Neuronal stem cell (in vitro differentiated cells): ENCODE measurements around the gene TMPO. TPM values are rescaled to one million over a fixed set of nuclear protein-coding genes. Genes with fewer than 3 reads are reported as not detected.

ENCODE experiments used
- DNase-seq: peaks from one replicate; pipeline ENCODE4 v3.0.0-alpha.2; 2013; ENCODE audit warnings: low spot score
- H2AFZ ChIP-seq: one replicate; pipeline ENCODE4 v1.6.1; 2013; ENCODE audit warnings: mild to moderate bottlenecking, low read length, inconsistent platforms
- H2AK5ac ChIP-seq: 2 replicates; pipeline ENCODE4 v1.6.1; 2013; ENCODE audit warnings: low read depth, mild to moderate bottlenecking, inconsistent platforms, low read length, moderate library complexity, mixed read lengths
- H2BK120ac ChIP-seq: 2 replicates; pipeline ENCODE4 v1.6.1; 2013; ENCODE audit warnings: low read depth, mild to moderate bottlenecking, inconsistent platforms, low read length, moderate library complexity, mixed read lengths
- H2BK12ac ChIP-seq: one replicate; pipeline ENCODE4 v1.6.1; 2013; ENCODE audit warnings: low read length, inconsistent platforms
- H2BK15ac ChIP-seq: 2 replicates; pipeline ENCODE4 v1.6.1; 2013; ENCODE audit warnings: mild to moderate bottlenecking, low read length, inconsistent platforms, mixed read lengths
- H2BK5ac ChIP-seq: one replicate; pipeline ENCODE4 v1.6.1; 2013; ENCODE audit warnings: inconsistent platforms, mild to moderate bottlenecking, low read length, moderate library complexity
- H3K14ac ChIP-seq: one replicate; pipeline ENCODE4 v1.6.1; 2013; ENCODE audit warnings: low read length, inconsistent platforms
- H3K18ac ChIP-seq: 2 replicates; pipeline ENCODE4 v1.6.1; 2013; ENCODE audit warnings: low read length, inconsistent platforms
- H3K23ac ChIP-seq: 2 replicates; pipeline ENCODE4 v1.6.1; 2013; ENCODE audit warnings: low read depth, mild to moderate bottlenecking, mixed read lengths, low read length, inconsistent platforms; ENCODE audit not compliant: poor library complexity
- H3K27ac ChIP-seq: replicated peaks from 3 replicates; pipeline ENCODE4 v1.5.1; 2013; ENCODE audit warnings: low read length, inconsistent platforms
- H3K27me3 ChIP-seq, 3 experiments: 2 replicates each; pipeline ENCODE4 v1.6.1; 2013; ENCODE audit warnings: low read length in 3 of 3, mild to moderate bottlenecking in 2 of 3, inconsistent platforms in 1 of 3, low read depth in 1 of 3, mixed read lengths in 1 of 3, moderate library complexity in 1 of 3; ENCODE audit not compliant: control insufficient read depth in 3 of 3, insufficient read depth in 3 of 3
- H3K36me3 ChIP-seq, 2 donors: replicated peaks in 1 of 2; 2 replicates each; pipeline ENCODE4 v1.6.1; 2013; ENCODE audit warnings: low read length in 2 of 2; ENCODE audit not compliant: control insufficient read depth in 2 of 2, insufficient read depth in 2 of 2
- H3K4ac ChIP-seq: 2 replicates; pipeline ENCODE4 v1.6.1; 2013; ENCODE audit warnings: inconsistent platforms, mild to moderate bottlenecking, low read length, moderate library complexity
- H3K4me1 ChIP-seq, 2 donors: 1 replicate in 1 of 2; 2 replicates in 1 of 2; pipeline ENCODE4 v1.6.1; 2013; ENCODE audit warnings: low read length in 2 of 2, low read depth in 1 of 2; ENCODE audit not compliant: control insufficient read depth in 2 of 2, insufficient read depth in 1 of 2
- H3K4me2 ChIP-seq: one replicate; pipeline ENCODE4 v1.6.1; 2013; ENCODE audit warnings: mild to moderate bottlenecking, low read length, inconsistent platforms; ENCODE audit not compliant: insufficient read depth, poor library complexity, severe bottlenecking
- H3K4me3 ChIP-seq, 2 donors: 2 replicates each; pipeline ENCODE4 v1.5.1; 2013; ENCODE audit warnings: low read length in 2 of 2, mild to moderate bottlenecking in 2 of 2, inconsistent platforms in 1 of 2, moderate library complexity in 1 of 2
- H3K79me1 ChIP-seq: one replicate; pipeline ENCODE4 v1.6.1; 2013; ENCODE audit warnings: low read depth, mild to moderate bottlenecking, inconsistent platforms, low read length, moderate library complexity
- H3K9ac ChIP-seq: one replicate; pipeline ENCODE4 v1.6.1; 2013; ENCODE audit warnings: mild to moderate bottlenecking, low read depth, low read length, inconsistent platforms; ENCODE audit not compliant: poor library complexity
- H3K9me3 ChIP-seq, 2 donors: replicated peaks in 1 of 2; 2 replicates each; pipeline versions ENCODE3 to v1.6.1; 2013; ENCODE audit warnings: low read length in 2 of 2, mild to moderate bottlenecking in 2 of 2, inconsistent platforms in 1 of 2, low read depth in 1 of 2, mixed read lengths in 1 of 2, moderate library complexity in 1 of 2; ENCODE audit not compliant: control insufficient read depth in 2 of 2, insufficient read depth in 1 of 2
- H4K8ac ChIP-seq: one replicate; pipeline ENCODE4 v1.6.1; 2013; ENCODE audit warnings: low read depth, mild to moderate bottlenecking, inconsistent platforms, low read length, moderate library complexity
- H4K91ac ChIP-seq: one replicate; pipeline ENCODE4 v1.6.1; 2013; ENCODE audit warnings: low read length, low read depth, mild to moderate bottlenecking, inconsistent platforms; ENCODE audit not compliant: poor library complexity
- WGBS, 2 donors: extraction: QIAGEN DNeasy Blood & Tissue Kit; methylation state at CpG; one replicate each; pipeline ENCODE4 v1.1.7; 2013; ENCODE audit warnings: missing lambda C conversion rate in 2 of 2, mixed read lengths in 1 of 2; ENCODE audit not compliant: insufficient read length in 2 of 2, insufficient replicate concordance in 1 of 2; ENCODE audit errors: extremely low coverage in 2 of 2; 5-methylcytosine and 5-hydroxymethylcytosine counted together
- polyA plus RNA-seq, 2 experiments: library from polyadenylated mRNA; stranded (reverse); fragments of 200-250 nt; gene quantifications; one replicate each; pipeline ENCODE4 v1.2.3, GENCODE V29; 2013

The TMPO gene, protein sequence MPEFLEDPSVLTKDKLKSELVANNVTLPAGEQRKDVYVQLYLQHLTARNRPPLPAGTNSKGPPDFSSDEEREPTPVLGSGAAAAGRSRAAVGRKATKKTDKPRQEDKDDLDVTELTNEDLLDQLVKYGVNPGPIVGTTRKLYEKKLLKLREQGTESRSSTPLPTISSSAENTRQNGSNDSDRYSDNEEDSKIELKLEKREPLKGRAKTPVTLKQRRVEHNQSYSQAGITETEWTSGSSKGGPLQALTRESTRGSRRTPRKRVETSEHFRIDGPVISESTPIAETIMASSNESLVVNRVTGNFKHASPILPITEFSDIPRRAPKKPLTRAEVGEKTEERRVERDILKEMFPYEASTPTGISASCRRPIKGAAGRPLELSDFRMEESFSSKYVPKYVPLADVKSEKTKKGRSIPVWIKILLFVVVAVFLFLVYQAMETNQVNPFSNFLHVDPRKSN
- 151 TPM for polyA plus RNA-seq (2013, experiment 1 of 2)
- 158 TPM for polyA plus RNA-seq (2013, experiment 2 of 2)

DNA sequence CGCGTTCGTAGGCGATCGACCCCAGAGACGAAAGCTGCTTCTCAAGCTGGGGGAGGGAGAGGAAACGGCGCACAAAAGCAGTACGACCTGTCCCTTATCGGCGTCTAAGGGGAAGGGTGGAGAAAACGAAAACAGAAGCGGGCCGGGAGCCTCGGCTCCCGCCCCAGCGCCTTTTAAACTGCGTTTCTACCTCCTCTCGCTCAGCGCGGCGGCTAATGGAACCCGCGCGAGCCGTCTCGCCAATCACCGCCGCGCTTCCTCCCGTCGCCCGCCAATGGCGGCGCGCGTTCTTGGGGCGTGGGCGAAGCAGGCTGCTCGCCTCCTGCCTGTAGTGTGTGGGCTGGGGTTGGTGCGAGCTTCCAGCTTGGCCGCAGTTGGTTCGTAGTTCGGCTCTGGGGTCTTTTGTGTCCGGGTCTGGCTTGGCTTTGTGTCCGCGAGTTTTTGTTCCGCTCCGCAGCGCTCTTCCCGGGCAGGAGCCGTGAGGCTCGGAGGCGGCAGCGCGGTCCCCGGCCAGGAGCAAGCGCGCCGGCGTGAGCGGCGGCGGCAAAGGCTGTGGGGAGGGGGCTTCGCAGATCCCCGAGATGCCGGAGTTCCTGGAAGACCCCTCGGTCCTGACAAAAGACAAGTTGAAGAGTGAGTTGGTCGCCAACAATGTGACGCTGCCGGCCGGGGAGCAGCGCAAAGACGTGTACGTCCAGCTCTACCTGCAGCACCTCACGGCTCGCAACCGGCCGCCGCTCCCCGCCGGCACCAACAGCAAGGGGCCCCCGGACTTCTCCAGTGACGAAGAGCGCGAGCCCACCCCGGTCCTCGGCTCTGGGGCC lies at the start of gene TMPO:
Gene TMPO (plus strand): TSS at position 304 of the 824 bp plus-strand sequence. CDS start 278 bp downstream, at position 582.
- H2BK120ac ChIP-seq, result peak within 1 kb of the TSS; percentile 99
- no peaks in the 10 kb centered on the region for H3K27me3 ChIP-seq
- H3K27ac ChIP-seq, result peak within 1 kb of the TSS; percentile 100
- H3K4me3 ChIP-seq, result peak within 1 kb of the TSS; percentile 99
- H3K23ac ChIP-seq, result peak within 1 kb of the TSS; percentile 99
- no peaks in the 10 kb centered on the region for H3K79me1 ChIP-seq
- H4K8ac ChIP-seq, result peak within 1 kb of the TSS; percentile 43
- peak within 1 kb of the TSS; percentile 98 for H2AK5ac ChIP-seq
- peak within 1 kb of the TSS; percentile 96 for H2BK15ac ChIP-seq
- peak within 1 kb of the TSS; percentile 99 for H2BK5ac ChIP-seq
- no CpG with 5 or more reads among the region's 88 CpGs for WGBS, 2 donors
- peaks cover 0 to 46% of the 10 kb centered on the region in 2 donors for H3K36me3 ChIP-seq
- peak within 1 kb of the TSS; percentile 96 for H4K91ac ChIP-seq
- H2BK12ac ChIP-seq, result peak within 1 kb of the TSS; percentile 41
- DNase-seq, result peak; percentile 94
- peaks cover 0 to 10% of the 10 kb centered on the region in 2 donors for H3K9me3 ChIP-seq
- peak within 1 kb of the TSS; percentile 100 for H3K18ac ChIP-seq
- H3K4ac ChIP-seq, result peak within 1 kb of the TSS; percentile 99
- H3K4me2 ChIP-seq, result peak within 1 kb of the TSS; percentile 64
- peak within 1 kb of the TSS; percentile 94 for H2AFZ ChIP-seq
- peak within 1 kb of the TSS; percentile 94 for H3K9ac ChIP-seq
- H3K14ac ChIP-seq, result peak within 1 kb of the TSS; percentile 100
- H3K4me1 ChIP-seq, result peaks cover 6 to 7% of the 10 kb centered on the region in 2 donors

DNA sequence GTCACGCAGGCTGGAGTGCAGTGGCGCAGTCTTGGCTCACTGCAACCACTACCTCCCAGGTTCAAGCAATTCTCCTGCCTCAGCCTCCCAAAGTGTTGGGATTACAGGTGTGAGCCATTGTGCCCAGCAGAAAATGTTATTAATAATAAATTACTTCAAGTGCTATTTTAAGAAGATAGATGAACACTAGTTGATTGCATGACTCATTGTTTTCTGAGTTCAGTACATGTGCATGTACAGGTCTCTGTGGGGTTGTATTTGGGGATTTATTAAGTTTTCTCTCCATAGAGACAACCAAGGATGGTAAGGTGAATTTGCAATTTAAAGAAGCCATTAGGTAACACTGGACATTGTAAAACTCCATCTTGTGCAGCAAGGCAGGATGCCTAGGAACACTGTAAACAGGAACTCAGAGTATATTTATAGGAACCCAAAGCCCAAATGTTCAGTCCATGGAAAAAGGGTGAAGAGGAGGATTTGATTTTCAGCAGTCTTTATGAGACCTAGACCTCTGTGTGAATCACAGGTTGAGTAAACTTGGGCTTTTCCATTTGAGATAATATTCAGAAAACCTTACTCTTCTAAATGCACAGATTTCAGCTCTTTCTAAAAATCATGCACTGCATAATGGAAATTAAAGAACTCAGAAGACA lies 49.3 kb upstream of the TMPO start:
- Histone ChIP-seq H3K27ac (no peak overlapping the region), H4K91ac (no peak overlapping the region), H3K4me3 (no peak overlapping the region), H3K23ac (no peak overlapping the region), H2BK15ac (no peak overlapping the region), H3K4me2 (no peak overlapping the region), H4K8ac (no peak overlapping the region), H3K79me1 (no peaks in the 10 kb centered on the region), H3K36me3 (no peaks in the 10 kb centered on the region), H3K27me3 (no peaks in the 10 kb centered on the region), H3K4me1 (no peaks in the 10 kb centered on the region), H2AFZ (no peak overlapping the region), H3K9ac (no peak overlapping the region), H2AK5ac (no peak overlapping the region), H3K9me3 (no peaks in the 10 kb centered on the region), H3K18ac (no peak overlapping the region), H3K14ac (no peak overlapping the region), H2BK5ac (no peak overlapping the region), H3K4ac (no peak overlapping the region), H2BK12ac (no peak overlapping the region), H2BK120ac (no peak overlapping the region)
- whole genome bisulfite sequencing, 2 donors, result no CpG with 5 or more reads among the region's 2 CpGs
- no peak for DNase-seq

GRCh38 chr12:98466640-98467400 lies 48.6 kb upstream of the TMPO start:
- Histone ChIP-seq H4K91ac (no peak overlapping the region), H2BK120ac (no peak overlapping the region), H3K23ac (no peak overlapping the region), H3K4me2 (no peak overlapping the region), H4K8ac (no peak overlapping the region), H3K4me3 (no peak overlapping the region), H3K27ac (no peak overlapping the region), H2AFZ (no peak overlapping the region), H2BK15ac (no peak overlapping the region), H2BK12ac (no peak overlapping the region), H2BK5ac (no peak overlapping the region), H3K4me1 (no peaks in the 10 kb centered on the region), H3K36me3 (no peaks in the 10 kb centered on the region), H3K4ac (no peak overlapping the region), H3K27me3 (no peaks in the 10 kb centered on the region), H2AK5ac (no peak overlapping the region), H3K9ac (no peak overlapping the region), H3K79me1 (no peaks in the 10 kb centered on the region), H3K14ac (no peak overlapping the region), H3K9me3 (no peaks in the 10 kb centered on the region), H3K18ac (no peak overlapping the region)
- no CpG with 5 or more reads among the region's 5 CpGs for WGBS, 2 donors
- DNase-seq, result no peak
